KMS-11 (cell line): ENCODE measurements around the gene AFG3L2.

Experiments
- H2AFZ ChIP-seq: fragments of 200-600 bp; sonication (generic); 2 replicates; pipeline ENCODE4 v1.6.1; 2016; ENCODE audit warnings: antibody characterized with exemption, mixed run types, low read depth
- H3K27ac ChIP-seq: fragments of 200-600 bp; sonication (generic); 2 replicates; pipeline ENCODE4 v1.6.1; 2016; ENCODE audit warnings: mild to moderate bottlenecking, mixed run types
- H3K27me3 ChIP-seq: fragments of 200-600 bp; sonication (generic); 2 replicates; pipeline ENCODE4 v1.6.1; 2017; ENCODE audit warnings: mild to moderate bottlenecking, low read depth, mixed run types, moderate library complexity; ENCODE audit not compliant: insufficient read depth
- H3K36me3 ChIP-seq: fragments of 200-600 bp; sonication (generic); 2 replicates; pipeline ENCODE4 v1.6.1; 2017; ENCODE audit warnings: mild to moderate bottlenecking, mixed run types; ENCODE audit not compliant: insufficient read depth
- H3K4me1 ChIP-seq: fragments of 200-600 bp; sonication (generic); 2 replicates; pipeline ENCODE4 v1.6.1; 2016; ENCODE audit warnings: mild to moderate bottlenecking, low read depth, mixed run types; ENCODE audit not compliant: poor library complexity, severe bottlenecking
- H3K4me2 ChIP-seq: fragments of 200-600 bp; sonication (generic); 2 replicates; pipeline ENCODE4 v1.7.0; 2016; ENCODE audit warnings: mild to moderate bottlenecking, mixed run types
- H3K4me3 ChIP-seq: fragments of 200-600 bp; sonication (generic); IDR thresholded peaks from 2 replicates; pipeline ENCODE4 v1.6.1; 2017; ENCODE audit warnings: low read depth, low read length, mixed read lengths; ENCODE audit not compliant: insufficient read depth
- H3K79me2 ChIP-seq: fragments of 200-600 bp; sonication (generic); 2 replicates; pipeline ENCODE4 v1.6.1; 2016; ENCODE audit warnings: low read depth, mixed run types; ENCODE audit not compliant: insufficient read depth
- H3K9ac ChIP-seq: fragments of 200-600 bp; sonication (generic); 2 replicates; pipeline ENCODE4 v1.6.1; 2016; ENCODE audit warnings: mild to moderate bottlenecking, mixed run types
- H4K20me1 ChIP-seq: fragments of 200-600 bp; sonication (generic); 2 replicates; pipeline ENCODE4 v1.6.1; 2016; ENCODE audit warnings: mild to moderate bottlenecking, mixed run types; ENCODE audit not compliant: insufficient read depth
- TF ChIP-seq, protein P1 (sequence below): fragments of 200-600 bp; sonication (generic); conservative IDR thresholded peaks from 2 replicates; pipeline ENCODE4 v1.6.1; 2017; ENCODE audit warnings: low read depth, mild to moderate bottlenecking, antibody characterized with exemption, low read length, moderate library complexity, mixed read lengths

AFG3L2 gene

DNA sequence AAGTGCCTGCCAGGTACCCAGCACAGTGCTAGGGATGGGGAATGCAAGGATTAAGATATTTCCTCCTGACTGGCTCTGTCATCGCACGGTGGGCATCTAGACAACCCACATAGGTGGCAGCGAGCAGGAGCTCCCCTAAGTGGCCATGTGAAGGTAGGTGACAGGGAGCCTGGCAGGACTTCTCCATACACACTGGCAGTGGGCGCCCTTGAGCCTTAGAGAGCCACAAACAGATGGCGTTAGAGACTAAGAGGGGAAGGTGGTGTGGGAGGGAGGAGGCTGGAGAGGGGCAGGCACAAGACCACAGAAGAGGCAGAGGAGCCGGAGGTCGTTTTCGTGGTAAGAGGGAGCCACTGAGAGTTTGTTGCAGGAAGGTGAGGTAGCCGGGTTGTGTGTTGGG, 45.9 kb upstream of the AFG3L2 start:
- no peaks in the 10 kb centered on the region for H3K36me3 ChIP-seq
- TF ChIP-seq, protein P1, sequence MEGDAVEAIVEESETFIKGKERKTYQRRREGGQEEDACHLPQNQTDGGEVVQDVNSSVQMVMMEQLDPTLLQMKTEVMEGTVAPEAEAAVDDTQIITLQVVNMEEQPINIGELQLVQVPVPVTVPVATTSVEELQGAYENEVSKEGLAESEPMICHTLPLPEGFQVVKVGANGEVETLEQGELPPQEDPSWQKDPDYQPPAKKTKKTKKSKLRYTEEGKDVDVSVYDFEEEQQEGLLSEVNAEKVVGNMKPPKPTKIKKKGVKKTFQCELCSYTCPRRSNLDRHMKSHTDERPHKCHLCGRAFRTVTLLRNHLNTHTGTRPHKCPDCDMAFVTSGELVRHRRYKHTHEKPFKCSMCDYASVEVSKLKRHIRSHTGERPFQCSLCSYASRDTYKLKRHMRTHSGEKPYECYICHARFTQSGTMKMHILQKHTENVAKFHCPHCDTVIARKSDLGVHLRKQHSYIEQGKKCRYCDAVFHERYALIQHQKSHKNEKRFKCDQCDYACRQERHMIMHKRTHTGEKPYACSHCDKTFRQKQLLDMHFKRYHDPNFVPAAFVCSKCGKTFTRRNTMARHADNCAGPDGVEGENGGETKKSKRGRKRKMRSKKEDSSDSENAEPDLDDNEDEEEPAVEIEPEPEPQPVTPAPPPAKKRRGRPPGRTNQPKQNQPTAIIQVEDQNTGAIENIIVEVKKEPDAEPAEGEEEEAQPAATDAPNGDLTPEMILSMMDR: 0 out of 2 replicates have a peak, but pooled peaks have one; percentile 21

GRCh38 chr18:12421732-12422131, 44.7 kb upstream of the AFG3L2 start:
- TF ChIP-seq, protein P1: no peak
- Histone ChIP-seq H4K20me1 (no peaks in the 10 kb centered on the region), H3K4me2 (no peak overlapping the region), H3K36me3 (no peaks in the 10 kb centered on the region), H3K27me3 (no peaks in the 10 kb centered on the region), H3K4me1 (peaks cover 14% of the 10 kb centered on the region), H2AFZ (no peak overlapping the region), H3K27ac (no peak overlapping the region), H3K79me2 (peaks cover 3% of the 10 kb centered on the region; the same call in 1 of the 2 replicates), H3K9ac (no peak overlapping the region), H3K4me3 (no peak overlapping the region)

More for the DNA sequence above, 45.9 kb upstream of the AFG3L2 start:
- Histone ChIP-seq H3K4me1 (peaks cover 4% of the 10 kb centered on the region), H4K20me1 (no peaks in the 10 kb centered on the region), H3K9ac (no peak overlapping the region), H3K27me3 (0 out of 2 replicates have a peak, but pooled peaks cover 3% of the 10 kb centered on the region), H3K79me2 (peaks cover 3% of the 10 kb centered on the region; the same call in 1 of the 2 replicates), H3K27ac (no peak overlapping the region), H3K4me3 (no peak overlapping the region), H3K4me2 (no peak overlapping the region), H2AFZ (no peak overlapping the region)

DNA sequence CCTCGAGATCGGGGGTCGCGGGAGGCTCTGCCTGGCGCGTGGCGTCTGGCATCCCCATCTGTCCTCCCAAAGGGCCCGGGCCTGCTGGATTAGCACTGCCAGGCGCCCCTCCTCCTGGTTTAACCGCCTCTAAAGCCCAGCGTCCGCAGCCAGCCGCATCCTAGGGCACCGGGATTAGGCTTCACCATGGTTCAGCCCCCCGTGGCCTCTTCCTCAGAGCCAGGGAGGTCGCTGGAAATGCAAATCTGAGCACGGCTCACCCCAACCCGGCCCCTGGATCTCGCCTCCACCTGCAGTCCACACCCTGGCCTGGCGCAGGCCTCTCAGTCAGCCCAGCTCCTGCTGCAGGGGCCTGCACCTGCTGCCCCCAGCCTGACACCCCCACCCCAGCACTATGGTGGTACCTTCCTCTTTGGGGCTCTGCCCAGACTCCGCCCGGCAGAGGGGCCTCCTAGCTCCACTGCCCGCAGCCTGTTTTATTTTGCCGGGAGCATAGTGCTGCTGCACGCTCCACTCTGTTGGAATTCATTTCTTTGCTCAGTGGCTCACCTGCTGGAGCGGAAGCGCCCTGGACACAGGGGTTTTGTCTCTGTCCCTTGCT, 43.9 kb upstream of the AFG3L2 start:
- TF ChIP-seq, protein P1: no peak
- Histone ChIP-seq H3K36me3 (no peaks in the 10 kb centered on the region), H3K4me1 (peaks cover 20% of the 10 kb centered on the region), H3K27me3 (no peaks in the 10 kb centered on the region), H3K27ac (no peak overlapping the region), H2AFZ (no peak overlapping the region), H3K4me3 (no peak overlapping the region), H3K4me2 (no peak overlapping the region), H4K20me1 (no peaks in the 10 kb centered on the region), H3K79me2 (peaks cover 3% of the 10 kb centered on the region; the same call in 1 of the 2 replicates), H3K9ac (no peak overlapping the region)

DNA sequence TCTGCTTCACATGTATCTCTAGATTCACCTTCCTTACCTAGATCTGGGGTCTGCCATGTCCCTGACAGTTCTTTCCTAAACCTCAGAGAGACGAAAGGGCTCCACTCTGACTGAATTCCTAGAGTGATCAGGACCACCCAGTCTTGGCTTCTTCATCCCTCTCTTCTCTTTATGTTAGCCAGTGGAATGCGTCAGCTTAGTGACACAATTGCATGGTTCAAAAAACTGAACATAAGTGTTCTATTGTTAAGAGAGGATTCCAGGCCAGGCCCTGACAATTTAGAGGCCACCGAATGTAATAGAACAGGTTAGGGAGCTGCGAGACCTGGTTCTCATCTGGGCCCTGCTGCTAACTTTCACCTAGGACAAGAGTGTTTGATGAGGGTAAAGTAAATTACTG, 40.7 kb upstream of the AFG3L2 start:
- Histone ChIP-seq H3K4me1 (peaks cover 31% of the 10 kb centered on the region), H3K9ac (no peak overlapping the region)
- TF ChIP-seq, protein P1: no peak

More for the DNA sequence above, 40.7 kb upstream of the AFG3L2 start:
- Histone ChIP-seq H4K20me1 (no peaks in the 10 kb centered on the region), H3K36me3 (no peaks in the 10 kb centered on the region), H3K4me3 (no peak overlapping the region), H3K27ac (no peak overlapping the region), H3K27me3 (no peaks in the 10 kb centered on the region), H3K79me2 (peaks cover 7% of the 10 kb centered on the region; the same call in 1 of the 2 replicates), H3K4me2 (no peak overlapping the region), H2AFZ (no peak overlapping the region)
